ENCODE results near the gene XXYLT1.
A peak's percentile ranks its signal among the peaks of the same experiment; 100 is the strongest.

GRCh38 chr3:195195321-195196209 is 75.4 kb downstream of the XXYLT1 start:
- TF ChIP-seq CTCF (IDR thresholded peaks at IDR 0.05) (peak in 1 of 6 experiments; percentile 18), POLR2A (IDR thresholded peaks at IDR 0.05) (no peak)
